HepG2 (cell line): ENCODE measurements around the gene ADARB2. TPM values are rescaled to one million over a fixed set of nuclear protein-coding genes. Genes with fewer than 3 reads are reported as not detected.

Source experiments
- ATF7 ChIP-seq, 2 experiments: fragments of 450-650 bp in 1 of 2; sonication (generic) in 1 of 2; formaldehyde crosslinking in 1 of 2; IDR thresholded peaks; 2 replicates each; pipeline versions ENCODE4 v1.4.0 to v1.6.1; 2016 to 2020; ENCODE audit warnings: antibody characterized with exemption in 1 of 2, mild to moderate bottlenecking in 1 of 2, missing genetic modification reagents in 1 of 2
- MED8 ChIP-seq: sonication (generic); formaldehyde crosslinking; IDR thresholded peaks from 2 replicates; pipeline ENCODE4 v1.8.1; 2023; ENCODE audit warnings: mild to moderate bottlenecking, missing genetic modification reagents; ENCODE audit not compliant: insufficient replicate concordance
- RAD51 ChIP-seq: fragments of 450-650 bp; IDR thresholded peaks from 2 replicates; pipeline ENCODE4 v1.6.1; 2016; ENCODE audit warnings: borderline replicate concordance
- ZNF550 ChIP-seq: sonication (generic); formaldehyde crosslinking; IDR thresholded peaks from 2 replicates; pipeline ENCODE4 v1.4.0; 2020; ENCODE audit warnings: mild to moderate bottlenecking, missing genetic modification reagents, borderline replicate concordance
- polyA plus RNA-seq, 8 experiments: library from polyadenylated mRNA; depleted of rRNA in 3 of 8; stranded (reverse) in 7 of 8; unstranded in 1 of 8; fragments of >200 nt; fragmentation: Illumina TruSeq in 4 of 8; extraction: Trizol in 4 of 8; gene quantifications; 2 replicates each; pipeline versions ENCODE4 v1.2.1 to v1.2.3, GENCODE V29; 2011 to 2016; ENCODE audit warnings: low read depth in 4 of 8, missing spikeins in 1 of 8, mixed read lengths in 1 of 8; ENCODE audit not compliant: insufficient read depth in 1 of 8
- total RNA-seq, 5 experiments: library from RNA; depleted of rRNA; stranded (reverse); fragments of >200 nt; fragmentation: Illumina TruSeq; extraction: Trizol; gene quantifications; 2 replicates each; pipeline ENCODE4 v1.2.3, GENCODE V29; 2016; ENCODE audit warnings: low read depth in 1 of 5
- TF ChIP-seq, protein P1 (sequence below): IDR thresholded peaks from 2 replicates; pipeline ENCODE4 v1.4.0; 2020; ENCODE audit warnings: mild to moderate bottlenecking, missing genetic modification reagents
- TF ChIP-seq, protein P2 (sequence below): fragments of 450-650 bp; IDR thresholded peaks from 2 replicates; pipeline ENCODE4 v1.6.1; 2017

The ADARB2 gene
- total and polyA plus RNA-seq, 2 of the 13 experiments (the other 11 are each of a cell fraction or from before 2014, with no cell fraction given): not detected

DNA sequence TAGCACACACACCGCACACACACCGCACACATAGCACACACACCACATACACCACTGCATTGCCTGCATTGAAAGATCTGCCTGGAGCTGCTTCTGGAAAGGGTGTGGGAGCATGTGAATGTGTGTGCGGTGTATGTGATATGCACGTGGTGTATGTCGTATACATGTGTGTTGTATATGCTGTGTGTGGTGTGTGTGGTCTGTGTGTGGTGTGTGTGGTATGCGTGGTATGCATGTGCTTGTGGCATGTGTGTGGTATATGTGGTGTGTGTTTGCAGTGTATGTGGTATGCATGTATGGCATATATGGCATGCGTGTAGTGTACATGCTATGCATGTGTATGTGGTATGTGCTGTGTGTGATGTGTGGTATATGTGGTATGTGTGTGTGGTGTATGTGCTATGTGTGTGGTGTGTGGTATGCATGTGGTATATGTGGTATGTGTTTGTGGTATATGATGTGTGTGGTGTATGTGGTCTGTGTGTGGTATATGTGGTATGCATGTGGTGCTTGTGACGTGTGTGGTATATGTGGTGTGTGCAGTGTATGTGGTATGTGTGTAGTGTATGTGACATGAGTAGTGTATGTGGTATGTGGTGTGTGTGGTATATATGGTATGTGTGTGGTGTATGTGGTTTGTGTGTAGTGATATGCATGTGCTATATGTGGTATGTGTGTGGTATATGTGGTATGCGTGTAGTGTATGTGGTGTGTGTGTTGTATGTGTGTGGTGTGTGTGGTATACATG lies 505.0 kb downstream of the ADARB2 start (continued):
- TF ChIP-seq, protein P1, sequence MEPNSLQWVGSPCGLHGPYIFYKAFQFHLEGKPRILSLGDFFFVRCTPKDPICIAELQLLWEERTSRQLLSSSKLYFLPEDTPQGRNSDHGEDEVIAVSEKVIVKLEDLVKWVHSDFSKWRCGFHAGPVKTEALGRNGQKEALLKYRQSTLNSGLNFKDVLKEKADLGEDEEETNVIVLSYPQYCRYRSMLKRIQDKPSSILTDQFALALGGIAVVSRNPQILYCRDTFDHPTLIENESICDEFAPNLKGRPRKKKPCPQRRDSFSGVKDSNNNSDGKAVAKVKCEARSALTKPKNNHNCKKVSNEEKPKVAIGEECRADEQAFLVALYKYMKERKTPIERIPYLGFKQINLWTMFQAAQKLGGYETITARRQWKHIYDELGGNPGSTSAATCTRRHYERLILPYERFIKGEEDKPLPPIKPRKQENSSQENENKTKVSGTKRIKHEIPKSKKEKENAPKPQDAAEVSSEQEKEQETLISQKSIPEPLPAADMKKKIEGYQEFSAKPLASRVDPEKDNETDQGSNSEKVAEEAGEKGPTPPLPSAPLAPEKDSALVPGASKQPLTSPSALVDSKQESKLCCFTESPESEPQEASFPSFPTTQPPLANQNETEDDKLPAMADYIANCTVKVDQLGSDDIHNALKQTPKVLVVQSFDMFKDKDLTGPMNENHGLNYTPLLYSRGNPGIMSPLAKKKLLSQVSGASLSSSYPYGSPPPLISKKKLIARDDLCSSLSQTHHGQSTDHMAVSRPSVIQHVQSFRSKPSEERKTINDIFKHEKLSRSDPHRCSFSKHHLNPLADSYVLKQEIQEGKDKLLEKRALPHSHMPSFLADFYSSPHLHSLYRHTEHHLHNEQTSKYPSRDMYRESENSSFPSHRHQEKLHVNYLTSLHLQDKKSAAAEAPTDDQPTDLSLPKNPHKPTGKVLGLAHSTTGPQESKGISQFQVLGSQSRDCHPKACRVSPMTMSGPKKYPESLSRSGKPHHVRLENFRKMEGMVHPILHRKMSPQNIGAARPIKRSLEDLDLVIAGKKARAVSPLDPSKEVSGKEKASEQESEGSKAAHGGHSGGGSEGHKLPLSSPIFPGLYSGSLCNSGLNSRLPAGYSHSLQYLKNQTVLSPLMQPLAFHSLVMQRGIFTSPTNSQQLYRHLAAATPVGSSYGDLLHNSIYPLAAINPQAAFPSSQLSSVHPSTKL (CRISPR knock-in tag): no peak
- no peak for TF ChIP-seq ZNF550 (CRISPR knock-in tag)
- TF ChIP-seq MED8: no peak
- TF ChIP-seq, protein P2, sequence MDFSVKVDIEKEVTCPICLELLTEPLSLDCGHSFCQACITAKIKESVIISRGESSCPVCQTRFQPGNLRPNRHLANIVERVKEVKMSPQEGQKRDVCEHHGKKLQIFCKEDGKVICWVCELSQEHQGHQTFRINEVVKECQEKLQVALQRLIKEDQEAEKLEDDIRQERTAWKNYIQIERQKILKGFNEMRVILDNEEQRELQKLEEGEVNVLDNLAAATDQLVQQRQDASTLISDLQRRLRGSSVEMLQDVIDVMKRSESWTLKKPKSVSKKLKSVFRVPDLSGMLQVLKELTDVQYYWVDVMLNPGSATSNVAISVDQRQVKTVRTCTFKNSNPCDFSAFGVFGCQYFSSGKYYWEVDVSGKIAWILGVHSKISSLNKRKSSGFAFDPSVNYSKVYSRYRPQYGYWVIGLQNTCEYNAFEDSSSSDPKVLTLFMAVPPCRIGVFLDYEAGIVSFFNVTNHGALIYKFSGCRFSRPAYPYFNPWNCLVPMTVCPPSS: 0 out of 2 replicates have a peak, but pooled peaks have one; percentile 60
- TF ChIP-seq RAD51: peak; percentile 22; the same call in 1 of the 2 replicates
- TF ChIP-seq ATF7 (IDR thresholded peaks at IDR 0.05): peak; percentile 32; the same call in 1 of the 2 replicates
- TF ChIP-seq ATF7 (CRISPR knock-in tag; IDR thresholded peaks at IDR 0.05): no peak
